Hindlimb muscle (tissue), 1 donor: Measurements from ENCODE around the gene DCC. TPM values are rescaled to one million over a fixed set of nuclear protein-coding genes. Genes with fewer than 3 reads are reported as not detected.

Source experiments
- DNase-seq: peaks from one replicate; pipeline ENCODE4 v3.0.0-alpha.2; 2013
- polyA plus RNA-seq: library from polyadenylated mRNA; unstranded; fragments of 120-200 nt; gene quantifications from one replicate; pipeline ENCODE4 v1.2.1, GENCODE V29; 2013; ENCODE audit not compliant: insufficient read length

DCC gene
- polyA plus RNA-seq, 1 donor = 0.14 TPM

DNA sequence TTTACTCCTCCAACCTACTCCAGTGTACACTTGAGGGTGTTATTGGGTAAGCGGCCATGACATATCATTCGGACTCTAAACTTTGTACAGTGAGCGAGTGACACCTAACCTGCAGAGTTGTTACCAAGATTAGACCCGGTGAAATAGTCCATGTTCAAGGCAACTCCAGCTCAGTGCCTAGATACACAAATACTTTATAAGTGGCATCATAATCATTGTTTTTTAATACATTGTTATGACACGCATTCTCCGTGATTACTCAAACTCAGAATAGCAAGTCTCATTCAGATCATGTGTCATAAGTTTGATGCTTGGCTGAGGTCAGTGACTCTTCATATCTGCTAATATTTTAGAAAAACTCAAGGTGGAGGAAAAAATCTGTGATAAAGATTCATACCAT, 597.8 kb downstream of the DCC start:
- DNase-seq = no peak

DNA sequence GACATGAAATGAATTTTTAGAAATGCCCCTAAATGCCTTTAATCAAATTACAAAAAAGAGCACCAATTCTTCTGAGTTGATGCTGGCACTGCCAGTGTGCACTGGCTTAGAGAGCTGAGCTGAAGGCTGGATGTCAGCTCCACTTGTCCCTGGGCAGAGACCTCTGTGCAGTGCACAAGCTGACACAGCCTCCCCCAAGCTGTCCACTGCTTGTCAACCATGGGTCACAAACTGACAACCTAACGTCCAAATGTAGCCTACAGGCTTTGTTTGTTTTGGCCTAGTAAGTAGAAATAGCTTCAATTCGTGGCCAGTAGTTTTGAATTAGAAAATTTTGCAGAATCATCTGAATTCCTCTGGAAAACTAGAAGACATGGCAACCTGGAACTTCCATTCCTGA, 605.6 kb downstream of the DCC start:
- no peak for DNase-seq

DNA sequence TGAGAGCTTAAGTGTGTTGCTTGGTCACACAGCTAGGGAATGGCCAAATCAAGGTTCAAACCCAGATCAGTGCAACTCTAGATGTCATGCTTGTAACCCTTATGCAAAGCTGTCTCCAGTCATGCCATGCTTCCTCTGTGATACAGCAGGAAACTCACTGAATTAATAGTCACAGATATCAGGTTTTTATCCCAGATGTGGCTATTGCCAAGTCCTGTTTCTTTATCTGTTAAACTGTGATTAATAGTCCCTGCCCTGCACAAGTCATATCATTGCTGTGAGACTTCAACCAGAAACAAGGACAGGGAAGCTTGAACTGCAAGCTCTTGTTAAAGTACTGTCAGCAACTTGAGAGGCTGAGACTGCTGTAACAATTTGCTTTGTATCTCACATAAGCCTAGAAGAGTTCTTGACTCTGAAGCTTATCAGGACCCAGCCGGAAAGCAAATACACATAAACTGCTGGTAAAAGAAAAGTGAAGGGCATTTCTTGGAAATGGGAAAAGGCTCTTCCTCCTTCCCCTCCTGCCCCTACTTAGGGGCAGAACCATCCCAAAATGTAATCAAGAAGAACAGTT, 609.0 kb downstream of the DCC start:
- DNase-seq = no peak

DNA sequence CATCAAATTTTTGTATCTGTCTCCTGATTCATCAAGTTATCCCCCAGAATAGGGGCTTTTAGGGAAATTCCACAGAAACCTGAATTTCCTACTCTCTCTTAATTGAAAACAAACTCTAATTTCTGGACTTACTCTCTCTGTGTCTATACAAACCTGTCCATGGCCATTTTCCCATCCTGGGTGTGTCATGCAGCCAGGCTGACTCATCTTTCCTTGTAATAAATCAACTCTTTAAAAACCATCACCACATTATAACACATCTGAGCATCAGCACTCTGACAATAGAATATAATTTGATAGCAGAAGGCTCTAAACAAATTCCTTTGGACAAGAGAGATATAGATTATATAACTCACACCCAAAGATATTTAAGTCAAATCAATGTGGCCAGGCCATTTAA, 610.2 kb downstream of the DCC start:
- DNase-seq = no peak

DNA sequence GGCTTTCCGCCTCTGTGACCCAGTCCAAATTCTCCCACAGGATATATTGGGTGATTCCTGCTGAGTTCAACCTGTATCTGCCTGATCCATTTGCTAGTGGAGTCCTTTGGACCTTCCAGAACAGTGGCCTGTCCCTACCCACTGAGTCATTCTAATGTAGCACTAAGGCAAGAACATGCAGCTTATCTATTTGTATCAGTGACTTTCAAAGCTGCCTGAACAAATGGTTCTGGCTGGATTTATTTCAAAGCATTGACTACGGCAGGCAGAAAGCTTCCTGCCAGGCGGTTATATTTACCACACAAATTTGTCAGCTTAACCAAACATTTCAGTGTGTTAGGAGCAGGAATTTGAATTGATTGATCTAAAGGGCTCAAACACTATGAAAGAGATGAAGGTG, 613.4 kb downstream of the DCC start:
- DNase-seq = no peak

DNA sequence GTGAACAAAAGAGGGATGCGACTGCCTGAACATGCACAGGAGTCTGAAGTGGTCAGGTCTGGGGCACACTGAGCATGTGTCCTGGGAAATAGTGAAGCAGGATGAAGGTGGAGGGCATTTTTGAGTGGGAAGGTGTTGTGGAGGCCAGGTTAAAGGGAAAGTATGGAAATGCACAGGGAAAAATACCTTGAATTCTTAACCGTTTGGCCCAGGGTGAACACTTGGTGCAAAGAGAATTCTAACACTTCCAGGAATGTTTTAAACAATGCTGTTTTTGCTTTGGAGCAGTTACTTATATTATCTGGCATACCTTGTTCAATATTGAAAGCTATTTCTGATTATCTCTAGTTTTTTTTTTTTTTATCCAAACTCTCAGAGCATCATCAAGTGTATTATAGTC, 623.5 kb downstream of the DCC start:
- no peak for DNase-seq

DNA sequence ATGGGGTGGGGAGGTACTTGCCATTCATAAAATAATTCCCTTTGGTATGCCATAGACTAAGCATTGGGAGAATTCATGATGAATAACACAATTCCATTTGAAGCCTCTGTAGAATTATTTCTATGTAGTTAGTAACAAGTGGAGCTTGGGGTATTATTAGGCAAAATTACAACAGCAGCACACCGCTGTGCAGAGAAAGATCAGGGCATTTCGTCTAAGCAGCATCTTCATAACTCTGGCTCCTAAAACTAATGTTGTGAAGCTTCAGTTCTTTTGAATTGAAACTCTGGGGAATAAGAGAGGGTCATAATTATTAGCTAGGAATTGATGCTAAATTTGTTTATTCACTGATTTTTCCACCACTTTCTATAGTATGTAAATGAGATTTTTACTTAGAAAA, 630.7 kb downstream of the DCC start:
- DNase-seq = no peak

DNA sequence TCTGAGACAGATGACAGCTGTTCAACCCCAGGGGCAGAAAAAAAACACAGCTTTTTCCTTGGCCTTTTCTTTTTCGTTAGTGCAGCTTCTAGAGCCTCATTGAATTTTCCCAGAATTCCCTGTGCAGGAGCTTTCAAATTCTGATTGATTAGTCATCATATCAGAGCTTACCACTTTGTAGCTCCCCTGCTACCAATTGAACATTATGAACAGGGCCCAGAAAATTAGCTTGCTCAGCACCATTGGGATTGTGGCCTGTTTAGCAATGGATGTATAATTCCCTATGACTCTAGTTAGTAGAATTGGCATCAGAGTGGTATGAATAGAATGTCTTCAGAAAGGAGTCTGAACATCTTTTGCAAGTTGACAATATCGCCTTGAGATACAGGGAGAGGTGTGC, 631.1 kb downstream of the DCC start:
- DNase-seq = no peak

DNA sequence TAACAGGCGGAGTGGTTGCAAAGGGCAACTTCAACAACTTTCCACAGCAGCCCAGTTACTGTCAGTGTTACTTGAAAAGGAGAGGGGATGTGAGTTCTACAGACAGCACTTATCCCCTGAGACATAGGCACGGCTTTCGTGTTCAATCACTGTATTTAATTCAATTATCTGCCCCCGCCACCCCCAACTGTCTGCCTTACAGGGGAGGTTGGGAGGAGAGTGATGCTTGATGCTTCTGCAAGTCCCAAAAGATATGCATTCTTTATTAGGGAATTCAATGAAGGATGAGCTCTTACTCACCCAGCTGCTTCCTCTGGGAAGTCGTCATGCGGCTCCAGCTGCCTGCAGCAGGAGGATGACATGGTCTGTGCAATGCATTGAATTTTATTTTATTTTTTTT, 639.9 kb downstream of the DCC start:
- DNase-seq = no peak

DNA sequence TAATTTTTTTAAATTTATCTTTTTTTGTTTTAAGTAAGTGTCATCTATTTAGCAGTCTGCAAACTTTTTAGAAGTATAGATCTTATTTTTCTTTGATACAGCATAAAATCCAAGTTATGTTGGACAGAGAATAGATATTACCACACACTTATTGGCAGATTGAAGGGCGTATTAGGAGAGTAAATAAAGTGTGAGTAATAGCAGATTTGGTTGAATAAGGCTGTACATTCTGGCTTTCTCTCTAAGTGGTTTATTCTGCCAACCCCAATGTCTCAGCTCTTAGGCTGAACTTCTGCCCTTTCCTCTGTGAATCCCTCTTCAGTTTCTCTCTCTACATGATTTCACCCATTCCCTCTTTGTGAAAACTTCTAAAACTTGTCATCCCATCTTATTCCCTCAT, 651.2 kb downstream of the DCC start:
- no peak for DNase-seq

DNA sequence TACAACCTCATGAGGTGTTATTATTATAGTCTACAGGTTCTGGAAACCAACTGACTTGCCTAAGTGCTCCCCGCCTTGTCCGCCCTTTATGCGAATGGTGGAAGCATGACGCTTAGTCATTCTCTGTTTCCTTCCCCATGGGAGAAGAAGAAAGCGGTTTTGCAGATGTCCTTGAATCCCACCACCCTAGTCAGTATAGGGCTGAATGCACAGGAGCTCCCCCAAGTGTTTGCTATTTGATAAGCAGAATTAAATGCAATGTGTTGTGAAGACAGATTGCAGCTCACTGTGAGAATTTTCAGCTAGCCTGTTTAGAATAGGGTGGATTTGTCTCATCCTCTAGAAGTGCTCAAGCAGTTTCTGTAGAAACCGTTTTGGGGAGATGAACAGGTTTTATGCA, 652.0 kb downstream of the DCC start:
- peak; percentile 11 for DNase-seq

DNA sequence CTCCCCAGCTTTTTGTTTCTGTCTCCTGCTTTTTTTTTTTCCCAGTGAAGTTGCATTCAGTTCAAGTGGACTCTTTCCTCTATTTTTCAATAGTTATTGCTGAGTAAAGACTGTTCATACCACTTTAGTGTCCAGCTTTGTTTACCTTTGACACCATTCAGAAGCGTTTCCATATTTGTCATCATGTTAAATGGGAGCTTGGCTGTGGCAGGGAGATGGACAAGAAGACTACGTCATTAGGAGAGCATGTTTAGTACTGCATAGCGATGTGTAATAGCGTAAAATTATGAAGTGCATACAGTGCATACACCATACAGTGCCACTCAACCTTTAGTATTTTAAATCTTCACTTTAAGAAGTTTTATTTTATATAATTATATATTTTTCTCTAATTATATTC, 655.9 kb downstream of the DCC start:
- DNase-seq = no peak

DNA sequence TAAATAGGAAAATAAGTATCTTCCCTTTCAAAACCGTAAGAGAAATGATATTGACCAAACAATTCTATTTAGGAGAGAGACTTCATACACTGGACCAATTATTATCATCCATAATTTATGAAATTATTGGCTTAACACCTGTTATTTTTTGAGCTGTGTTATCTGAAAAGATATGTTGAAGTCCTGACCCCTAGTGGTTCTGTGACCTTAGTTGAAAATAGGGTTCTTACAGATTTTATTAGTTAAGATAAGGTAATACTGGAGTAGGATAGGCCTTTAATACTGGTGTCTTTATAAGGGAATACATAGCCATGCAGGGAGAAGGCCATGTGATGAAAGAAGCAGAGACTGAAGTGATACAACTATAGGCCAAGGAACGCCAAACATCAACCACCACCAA, 659.6 kb downstream of the DCC start:
- DNase-seq = no peak

DNA sequence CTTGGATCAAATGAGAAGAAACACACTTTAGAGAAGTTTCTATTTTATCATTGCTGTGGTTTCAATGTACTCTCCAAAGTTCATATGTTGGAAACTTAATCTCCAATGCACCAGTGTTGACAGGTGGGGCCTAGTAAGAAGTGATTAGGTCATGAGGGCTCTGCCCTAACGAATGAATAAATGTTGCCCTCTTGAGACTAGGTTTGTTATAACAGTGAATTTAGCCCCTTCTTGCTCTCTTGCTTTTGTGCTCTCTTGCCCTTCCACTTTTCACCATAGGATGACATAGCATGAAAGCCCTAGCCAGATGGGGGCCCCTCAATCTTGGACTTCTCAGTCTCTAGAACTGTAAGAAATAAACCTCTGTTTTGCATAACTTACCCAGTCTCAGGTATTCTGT, 664.8 kb downstream of the DCC start:
- DNase-seq = no peak

DNA sequence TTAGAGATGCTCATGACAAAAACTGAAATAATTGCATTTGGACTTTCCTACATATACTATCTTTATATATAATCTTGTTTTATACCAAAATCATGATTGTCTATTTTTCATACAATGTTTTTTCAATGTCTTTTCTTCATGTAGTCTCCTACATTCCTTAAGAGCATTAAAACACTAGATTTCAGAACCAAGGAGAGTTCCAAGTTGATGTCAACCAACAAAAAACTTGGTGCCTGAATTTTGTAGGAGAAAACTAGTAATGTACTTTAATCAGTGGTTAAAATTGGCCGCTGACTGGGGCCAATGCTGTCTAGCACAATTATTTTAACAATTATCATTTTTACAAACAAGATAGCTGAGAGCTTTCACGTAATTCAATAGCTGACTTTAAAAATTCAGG, 678.8 kb downstream of the DCC start:
- no peak for DNase-seq

DNA sequence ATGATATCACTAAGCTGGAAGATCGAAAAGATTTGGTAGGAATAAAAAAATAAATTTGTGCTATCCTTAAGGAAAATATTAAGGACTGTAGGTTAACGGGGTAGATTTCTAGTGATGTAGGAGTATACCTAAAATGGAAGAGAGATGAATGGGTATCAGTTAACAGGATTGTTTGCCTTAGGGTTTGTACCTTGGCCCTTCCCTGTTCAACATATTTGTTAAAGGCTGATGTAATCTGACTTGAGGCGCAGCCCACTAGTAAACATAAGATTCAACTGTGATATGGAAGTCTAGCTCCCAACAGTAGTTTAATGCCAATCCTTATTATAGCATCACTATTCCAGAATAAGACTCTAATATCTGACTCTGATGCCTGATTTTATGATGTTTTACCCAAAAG, 685.2 kb downstream of the DCC start:
- no peak for DNase-seq

DNA sequence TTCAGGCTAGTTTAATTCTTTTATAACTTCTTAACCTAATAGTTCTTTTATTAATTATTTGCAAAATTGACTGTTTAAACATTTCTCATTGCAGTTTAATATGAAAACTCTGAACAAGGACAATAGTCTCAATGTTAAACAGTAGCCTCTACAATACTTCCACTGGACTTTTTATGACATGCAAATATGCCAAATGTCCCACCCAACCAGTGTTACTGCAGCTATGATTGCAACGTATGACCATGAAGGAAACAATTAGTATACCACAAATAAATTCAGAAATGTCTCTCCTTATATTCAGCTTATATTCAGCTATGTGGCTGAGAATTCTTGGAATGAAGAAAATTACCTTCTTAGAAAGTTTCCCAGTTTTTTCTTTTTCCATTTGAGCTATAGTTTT, 688.6 kb downstream of the DCC start:
- no peak for DNase-seq

DNA sequence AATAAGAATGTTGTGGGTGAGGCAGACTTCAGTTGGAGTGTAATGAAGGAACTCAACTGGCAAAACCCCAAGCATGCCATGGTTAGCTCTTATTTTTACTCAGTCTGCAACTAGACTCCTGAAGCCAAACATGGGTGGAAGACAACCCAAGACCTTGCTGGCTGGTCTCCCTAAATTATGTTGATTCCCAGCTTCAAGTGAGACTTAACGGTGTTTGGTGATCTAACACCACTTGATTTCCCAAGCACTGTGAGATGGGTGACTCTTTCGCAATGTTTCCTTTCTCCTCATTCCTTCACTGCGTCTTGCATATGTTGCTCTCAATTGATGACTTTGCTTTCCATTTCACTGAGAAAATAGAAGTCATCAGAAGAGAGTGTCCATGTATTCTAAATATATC, 693.1 kb downstream of the DCC start:
- DNase-seq = no peak

DNA sequence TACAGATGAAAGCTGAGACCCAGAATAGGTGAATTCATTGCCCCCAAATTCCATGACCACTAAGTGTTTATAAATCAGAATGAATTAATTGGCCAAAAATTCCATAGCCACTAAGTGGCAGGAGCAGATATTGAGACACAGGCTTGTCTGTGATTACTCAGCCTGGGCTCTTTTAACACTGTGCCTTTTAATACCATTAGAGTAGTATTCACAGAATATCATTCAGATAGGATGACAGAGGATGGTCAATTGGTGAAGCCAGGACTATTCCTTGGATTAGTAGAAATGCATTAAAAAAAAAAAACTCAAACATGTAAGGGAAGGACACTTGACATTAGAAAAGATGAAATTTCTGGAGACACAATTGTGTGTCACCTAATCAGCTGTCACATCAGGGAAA, 698.6 kb downstream of the DCC start:
- no peak for DNase-seq

DNA sequence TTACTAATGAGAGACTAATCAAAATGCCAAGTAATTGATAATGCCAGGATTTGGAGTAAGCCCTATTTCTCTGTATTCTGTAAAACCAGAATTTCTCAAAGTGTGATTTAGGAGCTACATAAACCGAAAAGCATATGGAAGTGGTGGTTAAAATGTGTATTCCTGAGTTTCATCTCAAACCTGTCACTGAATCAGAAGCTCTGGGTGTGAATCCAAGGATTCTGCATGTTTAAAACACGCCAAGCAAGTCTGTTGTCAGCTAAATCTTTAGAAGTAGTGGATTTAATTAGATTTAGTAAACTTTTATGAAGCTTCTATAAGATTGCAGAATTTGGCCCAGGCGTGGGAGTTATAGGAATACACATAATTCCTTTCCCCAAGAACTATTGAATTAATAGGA, 700.3 kb downstream of the DCC start:
- no peak for DNase-seq

DNA sequence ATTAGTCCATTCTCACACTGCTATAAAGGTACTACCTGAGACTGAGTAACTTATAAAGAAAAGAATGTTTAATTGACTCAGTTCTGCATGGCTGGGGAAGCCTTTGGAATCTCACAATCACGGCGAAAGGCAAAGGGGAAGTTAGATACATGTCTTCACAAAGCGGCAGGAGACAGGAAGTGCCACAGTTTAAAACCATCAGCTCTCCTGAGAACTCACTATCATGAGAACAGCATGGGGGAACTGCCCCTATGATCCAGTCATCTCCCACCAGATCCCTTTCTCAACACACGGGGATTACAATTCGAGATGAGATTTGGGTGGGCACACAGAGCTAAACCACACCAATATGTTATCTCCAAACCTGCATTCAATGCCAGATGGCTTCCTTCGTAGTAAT, 716.1 kb downstream of the DCC start:
- no peak for DNase-seq

DNA sequence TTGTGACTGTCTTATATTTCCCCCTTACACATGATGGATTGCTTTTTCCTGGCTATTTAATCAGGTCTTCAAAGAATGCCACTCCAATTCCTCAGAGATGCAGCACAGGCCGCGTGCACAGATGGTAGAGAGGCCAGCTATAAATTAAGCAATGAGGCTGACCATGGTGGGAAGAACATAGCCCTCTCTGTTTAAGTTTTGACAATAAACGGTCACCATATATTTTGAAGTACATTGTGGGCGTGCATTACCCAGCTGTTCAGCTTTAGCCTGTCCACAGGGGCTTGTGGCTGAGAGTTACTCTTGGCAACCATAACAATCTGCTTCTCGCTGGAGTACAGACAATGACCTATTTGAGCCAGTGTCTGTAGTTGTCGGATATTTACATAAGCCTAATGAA, 730.8 kb downstream of the DCC start:
- DNase-seq = no peak

DNA sequence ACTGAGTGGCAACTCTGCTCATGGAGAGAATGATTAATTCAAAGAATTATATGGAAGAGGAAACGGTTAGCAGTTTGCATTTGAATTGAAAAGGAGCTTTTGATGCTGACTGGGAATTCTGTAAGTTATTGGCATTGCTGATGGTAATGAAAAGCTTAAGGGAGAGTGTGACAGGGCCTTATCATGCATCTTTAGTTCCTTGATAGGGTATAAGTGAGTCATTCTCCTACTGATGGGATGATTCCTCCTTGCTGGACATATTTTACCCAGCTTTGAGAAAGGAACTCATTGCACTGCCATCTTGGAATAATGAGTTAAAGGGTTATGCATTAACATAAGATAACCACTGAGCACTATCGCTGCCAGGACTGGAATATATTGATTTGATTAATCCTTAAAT, 740.7 kb downstream of the DCC start:
- no peak for DNase-seq

DNA sequence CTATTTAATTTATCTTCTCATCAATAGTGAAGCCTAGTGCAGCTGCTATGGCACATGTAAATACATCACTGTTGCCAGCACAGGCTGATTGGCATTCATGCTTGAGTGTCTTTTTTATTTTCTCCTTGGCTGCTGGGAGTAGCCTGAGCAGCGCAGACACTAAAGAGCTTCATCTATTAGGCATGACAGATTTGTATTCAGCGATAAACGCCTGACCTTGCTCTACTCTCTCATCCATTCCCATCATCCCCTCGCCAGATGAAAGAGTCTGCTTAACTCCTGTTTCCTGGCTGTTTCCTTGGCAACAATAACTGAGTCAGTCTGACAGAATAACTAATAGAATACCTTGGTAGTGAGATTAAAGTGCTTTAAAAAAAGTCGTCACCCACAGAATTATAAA, 753.6 kb downstream of the DCC start:
- DNase-seq = no peak

DNA sequence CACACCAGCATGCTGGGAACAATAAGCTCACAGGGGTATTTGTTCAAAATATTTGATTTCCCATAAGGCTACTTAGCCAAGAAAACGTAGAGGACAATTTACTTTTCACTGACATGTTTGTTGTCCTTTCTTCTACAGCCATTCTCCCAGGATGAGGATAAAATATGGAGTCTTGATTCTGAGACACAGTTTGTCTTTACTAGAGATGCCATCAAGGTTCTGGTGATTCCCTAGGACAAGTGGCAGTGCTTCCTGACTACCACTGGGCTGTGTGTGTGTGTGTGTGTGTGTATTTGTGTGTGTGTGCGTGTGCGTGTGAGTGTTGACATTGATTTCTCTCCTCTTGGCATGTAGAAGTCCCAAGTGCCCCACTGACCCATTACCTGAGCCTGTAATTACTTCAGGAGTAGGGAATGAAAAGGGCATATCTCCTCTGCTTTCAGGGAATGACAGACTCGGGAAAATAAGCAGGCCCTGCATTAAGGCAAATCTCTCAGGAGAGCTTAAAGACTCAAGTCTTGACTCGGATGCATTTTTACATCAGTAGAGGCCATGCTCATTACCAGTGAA, 761.6 kb downstream of the DCC start:
- DNase-seq = no peak
